Midbrain (tissue), 1 donor: Measurements from ENCODE around the gene CPNE5.
A peak's percentile ranks its signal among the peaks of the same experiment; 100 is the strongest.

Experiments used
- DNase-seq: peaks from one replicate; lab custom pipeline; 2025; lab: John Stamatoyannopoulos, UW

CPNE5 gene

DNA sequence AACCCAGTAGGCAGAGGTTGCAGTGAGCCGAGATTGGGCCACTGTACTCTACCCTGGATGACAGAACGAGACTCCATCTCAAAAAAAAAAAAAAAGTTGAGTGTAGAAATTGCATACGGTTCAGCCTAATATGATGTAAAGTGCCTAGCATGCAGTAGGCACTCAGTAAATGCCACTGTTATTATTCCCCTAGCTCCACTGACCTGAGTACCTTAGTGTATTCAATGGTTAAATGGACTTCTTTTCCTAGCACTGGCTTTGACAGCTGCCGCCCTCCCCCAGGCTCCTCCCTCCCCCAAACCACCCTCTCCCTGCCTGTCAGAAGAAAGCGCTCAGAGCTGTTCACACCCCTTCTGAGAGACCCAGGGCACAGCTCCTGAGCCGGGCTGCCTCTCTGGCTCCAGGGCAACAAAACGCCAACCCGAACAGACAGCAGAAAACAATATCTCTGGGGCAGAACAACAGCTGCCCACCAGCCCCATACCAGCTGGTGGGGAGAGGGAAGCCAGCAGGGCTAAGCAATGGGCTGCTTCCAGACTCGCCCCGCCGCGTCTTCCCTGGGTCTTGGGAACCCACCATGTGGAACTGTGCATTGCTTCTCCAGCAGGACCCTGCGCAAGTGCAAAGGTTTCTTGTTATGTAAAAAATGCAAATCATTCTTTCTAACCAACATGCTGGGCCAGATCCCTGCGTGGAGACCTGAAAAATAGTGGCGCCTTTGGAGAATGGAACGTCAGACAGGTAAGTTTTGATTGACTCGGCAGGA lies 4.5 kb downstream of the CPNE5 start:
- no peak for DNase-seq

DNA sequence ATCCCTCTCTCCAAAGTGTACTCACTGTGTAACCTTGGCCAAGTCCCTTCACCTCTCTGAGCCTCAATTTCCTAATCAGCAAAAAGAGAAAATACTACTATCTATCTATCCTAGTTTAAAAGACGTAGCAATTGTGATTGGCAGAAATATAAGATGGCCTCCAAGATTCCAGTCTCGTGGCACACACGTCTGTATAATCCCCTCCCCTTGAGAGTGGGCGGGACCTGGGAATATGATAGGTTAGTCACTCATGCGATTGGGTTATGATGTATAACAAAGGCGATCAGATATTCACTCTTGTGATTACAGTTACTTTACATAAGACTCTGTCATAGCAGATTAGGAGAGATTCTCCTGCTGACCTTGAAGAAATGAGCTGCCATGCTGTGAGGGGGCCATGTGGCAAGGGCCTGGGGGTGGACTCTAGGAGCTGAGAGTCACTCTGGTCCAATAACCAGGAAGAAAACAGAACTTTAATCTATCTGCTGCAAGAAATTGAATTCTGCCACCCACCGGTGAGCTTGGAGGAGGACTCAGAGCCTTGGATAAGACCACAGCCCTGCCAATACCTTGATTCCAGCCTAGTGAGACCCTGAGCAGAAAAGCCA lies 6.0 kb downstream of the CPNE5 start:
- no peak for DNase-seq

DNA sequence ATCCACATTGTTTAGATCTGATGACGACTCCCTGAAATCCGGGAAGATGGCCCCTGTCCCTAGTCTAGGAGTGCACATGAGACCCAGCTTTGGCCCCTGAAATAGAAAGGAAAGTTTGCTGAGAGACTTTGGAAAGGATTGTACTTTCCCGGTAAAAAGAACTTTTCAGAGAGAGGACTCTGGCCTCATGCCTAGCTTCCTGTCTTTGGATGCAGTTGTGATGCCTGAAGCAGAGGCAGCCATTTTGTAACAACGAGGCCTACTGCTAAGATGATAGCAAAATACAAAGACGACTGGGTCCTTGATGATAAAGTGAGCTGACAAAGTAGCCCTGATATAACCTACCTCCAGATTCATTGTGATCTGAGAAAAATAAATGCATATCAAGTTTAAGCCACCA lies 6.9 kb downstream of the CPNE5 start:
- DNase-seq, result no peak

DNA sequence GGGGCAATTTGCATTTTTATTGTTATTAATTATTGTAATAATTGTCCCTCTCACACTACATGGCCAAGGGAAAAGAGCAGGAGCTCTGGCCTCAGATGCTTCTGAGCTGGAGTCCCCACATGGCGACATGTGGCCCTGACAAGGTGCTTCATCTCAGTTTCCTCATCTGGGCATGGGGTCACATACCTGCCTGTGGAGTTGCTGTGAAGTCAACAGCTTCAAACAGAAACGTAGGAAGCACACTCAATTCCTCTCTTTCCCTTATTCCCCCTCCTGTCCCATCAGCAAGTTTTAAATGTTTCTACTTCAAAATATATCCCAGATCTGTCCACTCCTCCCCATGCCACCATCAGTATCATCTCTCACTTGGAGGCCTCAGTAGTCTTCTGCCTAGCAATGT lies 8.7 kb downstream of the CPNE5 start:
- no peak for DNase-seq

DNA sequence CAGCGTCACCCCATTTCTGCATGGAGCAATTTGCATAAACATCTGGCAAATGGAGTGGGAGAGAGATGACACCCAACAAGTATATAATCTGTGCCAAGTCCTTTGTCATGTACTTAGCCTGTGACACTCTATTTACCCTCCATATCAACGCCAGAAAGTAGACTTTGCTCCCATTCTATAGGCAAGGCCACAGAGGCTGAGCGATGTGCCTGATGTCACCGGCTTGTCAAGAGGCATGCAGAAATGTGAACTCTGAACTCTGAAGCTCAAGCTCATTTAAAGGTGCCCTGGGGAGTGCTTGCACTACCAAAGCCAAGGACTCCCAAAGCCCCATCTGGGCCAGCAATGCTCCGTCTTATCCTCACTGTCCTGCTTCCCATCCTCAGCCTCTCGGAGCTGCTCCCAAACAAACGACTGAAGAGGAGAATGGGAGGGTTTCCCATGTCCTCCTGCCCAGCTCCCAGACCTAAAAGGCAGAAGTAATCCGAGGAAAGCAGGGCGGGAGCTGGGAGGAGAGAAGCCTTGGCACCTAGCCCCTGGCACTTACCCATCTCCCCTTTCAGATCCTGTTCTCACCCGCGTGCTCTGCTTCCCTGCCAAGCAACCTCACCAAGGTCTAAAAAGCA lies 9.2 kb downstream of the CPNE5 start:
- DNase-seq, result peak; percentile 74

DNA sequence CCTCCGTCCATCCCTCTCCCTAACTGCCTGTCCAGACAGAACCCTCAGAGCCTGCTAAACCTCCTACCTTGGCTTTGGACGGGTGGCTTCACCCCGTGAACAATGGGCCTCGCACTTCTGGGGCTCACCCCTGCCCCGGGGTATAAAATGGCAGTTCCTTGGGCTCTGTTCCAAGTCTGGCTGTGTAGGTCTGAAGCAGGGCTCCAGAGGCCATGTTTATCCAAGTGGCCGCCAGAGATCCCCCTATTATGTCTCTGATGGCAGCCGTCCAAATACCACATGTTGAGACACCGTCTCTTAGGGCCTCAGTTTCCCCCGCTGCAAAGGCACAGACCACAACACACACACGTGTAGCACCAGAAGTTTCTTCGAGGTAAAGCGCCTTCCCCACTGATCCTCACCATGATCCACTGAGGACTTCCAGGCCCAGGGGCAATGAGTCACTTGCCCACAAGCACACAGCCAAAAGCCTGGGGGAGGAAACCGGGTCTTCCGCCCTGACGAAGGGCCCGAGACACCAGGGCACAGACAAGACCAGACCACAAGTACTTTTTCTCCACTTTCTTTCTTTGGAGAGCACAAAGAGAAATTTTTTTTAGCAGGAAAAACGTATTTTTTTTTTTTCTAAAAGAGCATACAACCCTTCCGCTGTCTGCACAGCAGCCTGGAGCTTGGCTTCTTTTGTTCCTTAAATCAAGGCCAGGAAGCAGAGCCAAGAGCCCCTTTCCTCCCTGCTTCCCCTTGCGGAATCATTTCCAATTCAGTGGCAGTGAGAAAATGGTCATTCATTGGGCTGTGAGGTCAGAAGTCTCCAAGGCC lies 11.8 kb downstream of the CPNE5 start:
- DNase-seq, result peak; percentile 46

DNA sequence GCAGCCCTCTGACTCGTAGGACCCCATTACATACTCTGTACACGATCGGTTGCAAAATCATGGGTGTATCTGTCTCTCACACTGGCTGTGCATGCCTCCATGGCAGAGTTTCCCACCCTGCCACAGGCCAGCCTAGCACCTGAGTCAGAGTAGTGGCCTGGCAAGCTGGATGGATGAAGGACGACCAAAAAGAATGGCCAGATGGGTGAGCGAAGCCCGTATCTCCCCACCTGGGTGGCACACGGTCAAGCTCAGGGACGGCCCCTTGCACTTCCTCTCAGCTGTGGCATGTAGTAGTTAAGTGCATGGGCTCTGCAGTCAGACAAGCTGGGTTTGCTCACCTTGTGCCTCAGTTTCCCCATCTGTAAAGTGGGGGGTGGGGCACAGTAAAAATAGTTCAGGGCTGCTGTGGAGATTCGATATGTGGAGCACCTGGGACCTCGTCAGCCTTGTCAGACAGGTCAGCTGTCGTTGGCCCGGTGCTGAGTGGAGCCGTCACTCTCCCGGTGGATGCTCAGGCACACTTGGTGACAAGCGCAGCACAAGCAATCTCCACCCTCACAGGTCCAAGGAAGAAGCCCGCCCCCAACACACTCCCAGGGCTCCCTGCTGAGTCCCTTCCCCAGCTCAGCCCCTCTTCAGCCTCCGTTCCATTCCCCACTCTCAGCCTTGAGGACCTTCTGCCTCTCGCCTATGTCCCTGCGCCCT lies 12.6 kb downstream of the CPNE5 start:
- no peak for DNase-seq

DNA sequence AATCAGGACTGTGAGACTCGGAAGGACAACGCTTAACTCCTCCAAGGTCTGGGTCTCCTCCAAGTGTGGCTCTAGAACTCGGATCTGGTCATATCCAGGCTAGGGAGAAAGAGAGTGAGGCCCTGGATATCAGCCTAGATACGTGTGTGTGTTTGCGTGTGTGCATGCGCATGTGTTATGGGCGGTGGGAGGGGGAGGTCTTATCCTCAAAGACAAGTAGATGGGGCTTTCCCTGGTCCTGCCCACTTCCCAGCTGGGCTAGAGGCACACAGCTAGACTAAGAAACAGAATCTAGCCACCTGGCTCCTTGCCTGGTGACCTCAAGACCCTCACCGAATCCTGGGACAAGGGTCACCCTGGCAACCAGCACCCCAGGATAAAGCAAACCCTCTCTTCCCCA lies 13.2 kb downstream of the CPNE5 start:
- DNase-seq, result no peak

DNA sequence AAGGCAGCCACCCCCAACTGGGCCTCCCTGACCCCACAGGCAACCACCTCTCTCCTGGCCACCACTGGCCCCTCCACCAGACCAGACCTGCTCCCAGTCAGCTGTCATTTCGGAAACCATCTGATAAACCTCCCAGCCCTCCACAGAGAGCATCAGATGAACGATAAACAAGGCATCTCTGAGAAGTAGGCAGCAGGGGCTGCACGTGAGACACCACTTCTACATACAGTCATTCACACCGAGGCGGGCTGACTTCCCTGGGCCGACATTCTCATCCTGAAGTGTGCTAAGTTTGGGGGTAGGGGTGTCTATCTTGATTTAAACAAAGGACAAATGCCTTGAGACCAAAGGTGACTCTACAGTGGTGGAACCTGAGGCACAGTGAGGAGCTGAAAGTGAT lies 13.8 kb downstream of the CPNE5 start:
- DNase-seq, result no peak

DNA sequence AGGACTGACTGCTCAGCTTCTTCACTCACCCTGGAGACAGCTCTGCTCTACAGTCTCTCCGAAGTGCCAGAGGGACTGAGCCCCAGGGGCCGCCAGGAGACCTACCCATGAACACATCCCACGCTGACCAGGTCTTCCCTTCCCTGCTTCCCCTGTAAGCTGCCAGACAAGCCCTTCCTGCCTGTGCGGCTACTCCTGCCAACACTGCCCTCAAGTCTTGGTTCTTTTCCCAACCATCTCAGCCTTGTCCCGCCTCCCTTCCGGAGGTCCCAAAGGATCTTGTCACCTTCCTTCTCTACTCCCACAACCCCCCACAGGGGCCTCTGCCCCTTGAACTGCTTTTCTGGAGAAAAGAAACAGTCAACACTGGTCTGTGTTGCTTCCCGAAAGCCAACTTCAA lies 15.0 kb downstream of the CPNE5 start:
- DNase-seq, result no peak

DNA sequence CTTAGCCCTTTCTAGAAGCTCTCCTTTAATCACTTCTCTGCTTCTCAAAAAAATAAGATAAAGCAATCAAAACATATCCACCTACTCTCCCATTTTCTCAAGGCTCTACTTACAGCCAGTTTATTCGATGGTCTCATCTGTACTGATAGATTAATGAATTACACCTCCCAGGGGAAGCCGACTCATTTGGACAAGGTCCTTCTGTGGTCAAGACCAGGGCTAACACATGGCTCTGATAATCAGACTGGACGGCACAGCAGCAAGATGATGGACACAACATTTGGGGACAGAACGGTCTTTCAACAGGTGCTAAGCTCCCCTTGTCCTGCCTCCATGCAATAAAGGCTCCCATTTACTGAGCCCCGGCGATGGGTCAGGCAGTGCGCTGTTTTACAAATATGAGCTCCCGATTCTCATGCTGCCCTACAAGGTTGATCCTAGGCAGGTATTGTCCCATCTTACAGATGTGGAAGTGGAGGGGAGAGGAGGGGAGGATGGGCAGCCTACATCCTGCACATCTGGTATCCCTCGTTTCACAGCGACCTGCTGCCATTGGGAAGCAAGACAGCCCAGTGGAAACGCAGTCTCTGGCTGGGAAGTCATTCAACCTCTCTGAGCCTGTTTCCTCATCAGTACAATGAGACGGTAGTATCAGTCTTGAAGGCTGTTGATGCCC lies 15.7 kb downstream of the CPNE5 start:
- no peak for DNase-seq

DNA sequence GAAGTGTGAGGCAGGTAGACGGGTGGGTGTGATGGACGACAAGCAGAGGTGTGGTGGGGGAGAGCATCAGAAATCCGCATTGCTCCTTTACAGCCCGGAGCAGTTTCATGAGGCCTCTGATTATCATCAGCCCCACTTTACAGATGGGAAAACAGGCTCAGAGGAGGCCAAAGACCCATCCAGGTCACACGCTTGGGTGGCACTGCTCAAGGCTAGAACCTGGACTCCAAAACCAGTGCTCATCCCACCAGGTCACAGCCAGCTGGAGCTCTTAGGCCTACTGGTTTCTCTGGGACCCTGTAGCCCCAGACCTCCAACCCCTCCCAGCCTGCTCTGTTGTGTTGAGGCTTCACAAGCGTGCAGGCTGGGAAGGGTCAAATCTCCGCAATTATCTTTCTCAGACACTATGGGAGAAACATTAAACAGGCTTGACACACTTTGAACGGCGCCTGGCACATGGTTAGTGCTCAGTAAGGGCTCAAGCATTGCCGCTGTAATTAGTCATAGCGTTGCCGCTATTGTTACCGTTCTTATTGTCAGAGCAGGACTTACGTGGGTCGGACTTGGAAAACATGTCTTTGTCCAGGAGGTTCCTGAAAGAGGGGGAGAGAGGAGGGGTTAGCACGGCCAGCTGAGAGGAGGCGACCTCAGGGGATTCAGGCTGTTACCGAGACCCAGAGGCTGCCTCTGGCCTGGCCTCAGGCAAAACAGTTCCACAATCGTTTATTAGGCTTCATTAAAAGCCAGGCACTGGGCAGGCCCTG lies 16.6 kb downstream of the CPNE5 start:
- no peak for DNase-seq

DNA sequence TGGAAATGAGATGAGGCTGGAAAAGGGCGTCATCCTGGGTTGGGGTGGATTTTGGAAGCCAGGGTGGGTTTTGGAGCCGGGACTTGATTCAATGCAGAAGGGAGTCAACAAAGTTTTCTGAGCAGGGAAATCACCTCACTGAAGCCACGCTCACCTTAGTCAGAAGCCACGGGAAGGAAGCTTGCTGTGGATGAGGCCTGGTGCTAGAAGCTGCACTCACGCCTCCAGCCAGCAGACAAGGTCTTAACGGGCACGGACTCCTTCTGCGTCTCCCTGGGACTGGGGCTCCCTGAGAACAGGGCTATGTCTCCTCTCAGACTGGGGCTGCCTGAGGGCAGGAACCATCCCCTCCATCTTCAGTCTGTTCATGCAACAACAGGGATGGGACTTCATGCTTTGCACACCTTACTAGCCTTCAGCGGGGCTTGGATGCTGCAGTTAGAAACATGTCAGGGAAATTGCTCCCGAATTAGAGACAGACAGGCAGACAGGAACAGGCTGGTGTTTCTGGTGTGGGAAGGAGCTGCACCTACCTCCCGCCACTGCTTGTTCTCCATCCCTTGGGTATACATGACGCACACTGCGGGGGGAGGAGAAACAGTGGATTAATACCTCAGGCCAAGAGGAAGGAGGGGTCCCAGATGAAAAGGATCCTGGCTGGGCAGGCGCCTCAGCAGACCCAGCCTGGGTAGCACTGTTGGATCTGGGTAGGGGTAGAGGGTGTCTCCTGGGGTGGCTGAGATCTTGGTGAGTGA lies 17.5 kb downstream of the CPNE5 start:
- DNase-seq, result no peak

DNA sequence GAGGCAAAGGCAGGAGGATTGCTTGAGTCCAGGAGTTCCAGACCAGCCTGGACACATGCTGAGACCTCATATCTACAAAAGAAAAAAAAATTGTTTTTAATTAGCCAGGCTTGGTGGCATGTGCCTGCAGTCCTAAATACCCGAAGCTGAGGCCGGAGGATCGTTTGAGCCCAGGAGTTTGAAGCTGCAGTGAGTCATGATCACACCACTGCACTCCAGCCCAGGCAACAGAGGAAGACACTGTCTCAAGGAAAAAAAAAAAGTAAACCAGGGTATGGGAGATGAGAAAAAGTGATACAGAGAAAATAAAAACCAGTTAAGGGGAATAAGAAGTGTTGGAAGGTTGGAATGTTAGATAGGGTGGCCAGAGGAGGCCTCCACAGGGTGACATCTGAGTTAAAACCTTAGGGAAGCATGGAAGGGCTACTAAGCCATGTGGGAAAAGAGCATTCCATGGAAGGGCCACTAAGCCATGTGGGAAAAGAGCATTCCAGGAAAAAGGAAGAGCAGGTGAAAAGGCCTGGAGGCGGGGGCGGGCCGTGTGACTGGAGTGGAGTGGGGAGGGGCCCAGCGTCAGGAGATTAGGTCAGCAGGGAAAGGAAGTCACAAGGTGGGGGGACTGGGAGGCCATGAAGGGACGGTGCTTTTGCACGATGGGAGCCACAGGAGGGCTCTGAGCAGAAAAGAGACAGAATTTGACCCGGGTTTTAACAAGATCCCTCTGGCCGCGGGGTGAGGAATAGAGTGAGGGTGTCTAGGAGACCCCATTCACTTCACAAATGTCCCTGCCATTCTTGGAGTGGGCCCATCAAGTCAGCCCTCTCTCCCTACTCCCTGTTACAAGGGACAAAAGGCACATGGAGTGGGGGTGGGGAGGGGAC lies 18.3 kb downstream of the CPNE5 start:
- no peak for DNase-seq

DNA sequence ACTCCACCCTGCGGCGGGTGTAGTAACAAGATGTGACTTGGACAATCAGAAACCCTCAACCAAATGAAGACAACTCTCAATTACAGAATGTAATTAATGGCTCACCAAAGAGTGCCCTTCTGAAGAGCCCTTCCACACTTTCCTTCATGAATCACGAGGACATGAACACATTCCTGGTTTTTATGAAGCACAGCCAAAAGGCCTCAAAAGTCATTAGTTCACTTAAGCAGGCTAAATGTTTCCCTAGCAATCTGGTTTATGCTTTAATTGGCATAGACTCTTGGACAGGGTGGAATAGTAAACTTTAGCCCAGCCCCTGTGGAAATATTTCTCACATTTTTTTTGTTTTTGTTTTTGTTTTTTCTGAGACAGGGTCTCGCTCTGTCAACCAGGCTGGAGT lies 20.5 kb downstream of the CPNE5 start:
- DNase-seq, result no peak

DNA sequence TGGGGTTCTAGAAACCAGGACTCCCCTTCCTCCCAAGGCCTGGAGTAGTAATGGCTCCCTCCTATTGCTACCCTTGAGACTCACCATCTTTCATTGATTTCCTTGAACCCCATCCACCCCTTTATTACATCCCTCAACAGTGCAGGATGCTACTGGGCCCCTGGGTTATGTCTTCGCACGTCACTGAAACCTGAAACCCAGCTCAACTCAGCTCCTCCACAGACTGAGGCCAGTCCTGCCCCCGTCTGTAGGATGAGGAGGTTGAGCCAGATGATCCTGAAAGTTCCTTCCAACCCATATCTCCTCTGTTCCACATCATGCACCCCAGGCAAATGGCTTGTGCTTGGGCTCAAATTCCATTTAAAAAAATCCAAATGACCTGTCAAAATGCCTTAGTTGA lies 21.4 kb downstream of the CPNE5 start:
- DNase-seq, result no peak

DNA sequence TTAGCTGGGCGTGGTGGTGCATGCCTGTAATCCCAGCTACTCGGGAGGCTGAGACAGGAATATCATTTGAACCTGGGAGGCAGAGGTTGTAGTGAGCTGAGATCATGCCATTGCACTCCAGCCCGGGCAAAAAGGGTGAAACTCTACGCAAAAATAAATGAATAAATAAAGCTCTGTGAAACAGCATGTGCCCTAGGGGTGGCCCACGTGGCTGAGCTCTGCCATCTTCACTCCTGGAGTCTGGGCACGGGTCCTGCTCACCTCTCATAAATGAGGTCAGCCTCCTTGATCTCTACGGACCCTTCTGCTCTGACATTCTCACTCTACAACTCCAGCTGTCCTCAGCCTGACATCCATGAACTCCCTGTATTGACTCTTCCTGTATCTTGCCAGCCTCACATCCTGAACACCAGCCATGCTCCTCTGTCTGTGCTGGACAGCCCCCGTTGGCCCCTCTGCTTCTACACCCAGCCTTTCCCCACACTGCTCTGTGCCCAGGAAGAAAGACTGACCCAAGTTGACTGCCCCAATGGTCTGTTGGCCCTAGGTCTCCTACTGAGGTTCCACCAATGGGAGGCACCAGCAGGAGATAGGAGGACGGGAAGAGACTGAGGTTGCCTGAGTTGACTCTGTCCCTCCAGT lies 21.9 kb downstream of the CPNE5 start:
- DNase-seq, result no peak

DNA sequence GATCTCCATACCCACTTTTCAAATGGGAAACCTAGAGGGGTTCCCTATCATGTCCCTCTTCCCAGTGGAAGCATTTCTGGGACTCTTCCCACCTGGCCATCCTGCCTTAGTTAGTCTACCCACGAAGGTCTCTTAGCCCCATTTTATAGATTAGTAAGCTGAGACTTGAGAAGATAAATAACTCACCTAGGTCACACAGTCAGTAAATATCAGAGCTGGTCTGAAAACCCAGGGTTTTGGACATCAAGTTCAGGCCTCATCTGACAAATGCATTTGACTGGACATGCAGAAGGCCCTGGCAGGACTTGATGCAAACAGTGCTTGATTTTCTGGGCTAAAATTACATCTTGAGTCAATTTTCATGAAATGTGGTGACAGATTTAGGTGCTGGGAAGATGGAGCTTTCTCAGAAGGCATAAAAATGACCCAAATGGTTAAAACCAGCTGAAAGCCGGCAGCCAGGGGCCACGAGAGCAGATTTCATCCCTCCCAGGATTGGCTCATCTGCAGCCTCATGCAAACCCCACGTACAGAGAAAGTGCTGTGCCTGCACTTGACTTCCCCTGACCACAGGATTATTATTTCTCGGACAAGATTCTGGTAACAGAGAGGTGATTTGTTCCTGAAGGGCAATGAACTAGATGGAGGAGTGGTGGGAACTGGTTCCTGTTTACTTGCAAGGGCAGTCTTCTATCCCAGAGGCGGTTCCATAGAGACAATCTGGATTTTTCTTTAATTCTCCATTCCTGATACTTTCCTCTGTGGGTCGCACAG lies 23.1 kb downstream of the CPNE5 start:
- DNase-seq, result no peak
